Karpas-422 (cell line): Measurements from ENCODE around the gene RAB27B. TPM values are rescaled to one million over a fixed set of nuclear protein-coding genes. Genes with fewer than 3 reads are reported as not detected.

Experiments
- DNase-seq: peaks from one replicate; pipeline ENCODE4 v3.0.0-alpha.2; 2015
- H2AFZ ChIP-seq: fragments of 200-600 bp; sonication (generic); 2 replicates; pipeline ENCODE4 v1.6.1; 2014; ENCODE audit warnings: antibody characterized with exemption, low read length, mixed read lengths
- H3K27ac ChIP-seq: fragments of 200-600 bp; sonication (generic); 2 replicates; pipeline ENCODE4 v1.5.1; 2014; ENCODE audit warnings: mild to moderate bottlenecking, low read length, moderate library complexity
- H3K27me3 ChIP-seq: fragments of 200-600 bp; sonication (generic); 2 replicates; pipeline ENCODE4 v1.6.1; 2014; ENCODE audit warnings: low read length, mixed read lengths
- H3K36me3 ChIP-seq: fragments of 200-600 bp; sonication (generic); 2 replicates; pipeline ENCODE4 v1.6.1; 2014; ENCODE audit warnings: low read length, mixed read lengths; ENCODE audit not compliant: insufficient read depth
- H3K4me1 ChIP-seq: fragments of 200-600 bp; sonication (generic); 2 replicates; pipeline ENCODE4 v1.6.1; 2014; ENCODE audit warnings: mild to moderate bottlenecking, low read length, mixed read lengths
- H3K4me2 ChIP-seq: fragments of 200-600 bp; sonication (generic); 2 replicates; pipeline ENCODE4 v1.6.1; 2014; ENCODE audit warnings: low read length, low read depth, mild to moderate bottlenecking; ENCODE audit not compliant: poor library complexity, severe bottlenecking
- H3K4me3 ChIP-seq: fragments of 200-600 bp; sonication (generic); 2 replicates; pipeline ENCODE4 v1.5.1; 2014; ENCODE audit warnings: mild to moderate bottlenecking, antibody characterized with exemption, low read length, mixed read lengths
- H3K79me2 ChIP-seq: fragments of 200-600 bp; sonication (generic); 2 replicates; pipeline ENCODE4 v1.6.1; 2014; ENCODE audit warnings: mild to moderate bottlenecking, low read length, mixed read lengths
- H3K9ac ChIP-seq: fragments of 200-600 bp; sonication (generic); 2 replicates; pipeline ENCODE4 v1.6.0; 2014; ENCODE audit warnings: low read length
- H3K9me2 ChIP-seq: fragments of 200-600 bp; sonication (generic), shearing (Covaris generic); replicated peaks from 2 replicates; pipeline ENCODE4 v1.6.0; 2014; ENCODE audit warnings: mild to moderate bottlenecking, low read length, moderate library complexity; ENCODE audit not compliant: insufficient read depth
- H3K9me3 ChIP-seq: fragments of 300-700, 200-600 bp; sonication (generic); 2 replicates; pipeline ENCODE4 v1.6.1; 2014; ENCODE audit warnings: low read length, mixed read lengths
- H4K20me1 ChIP-seq: fragments of 200-600 bp; sonication (generic); 2 replicates; pipeline ENCODE4 v1.6.1; 2014; ENCODE audit warnings: mild to moderate bottlenecking, antibody characterized with exemption, low read length, low read depth; ENCODE audit not compliant: insufficient read depth
- total RNA-seq: library from RNA; depleted of rRNA; stranded (reverse); fragments of >200 nt; shearing (Covaris generic); gene quantifications from 2 replicates; pipeline ENCODE4 v1.2.3, GENCODE V29; 2014; ENCODE audit warnings: low replicate concordance

Gene RAB27B
- total RNA-seq, 1 experiment from 2014 or later = 0.11 TPM

DNA sequence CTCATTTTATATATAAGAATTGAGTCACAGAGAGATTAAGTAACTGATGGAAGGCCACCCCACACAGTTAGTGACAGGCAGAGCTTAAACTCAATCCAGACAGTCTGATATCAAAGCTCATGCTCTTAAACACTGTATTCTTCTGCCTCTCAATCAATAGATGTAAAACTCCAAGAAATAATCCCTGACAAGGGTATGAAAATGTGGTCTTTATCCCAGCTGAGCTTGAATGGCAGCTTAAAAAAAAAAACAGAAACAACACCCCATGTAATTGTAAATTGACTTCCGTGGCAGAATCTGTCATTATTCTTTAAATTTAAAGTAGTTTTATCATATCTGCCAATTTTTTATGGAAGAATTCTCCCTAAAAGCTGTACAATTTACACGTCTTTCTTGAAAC is 60.1 kb downstream of the RAB27B start:
- no peak overlapping the region for H3K27ac ChIP-seq
- H2AFZ ChIP-seq = no peak overlapping the region
- H3K9me2 ChIP-seq = no peaks in the 10 kb centered on the region
- no peak overlapping the region for H3K9ac ChIP-seq
- no peaks in the 10 kb centered on the region for H3K9me3 ChIP-seq
- H3K36me3 ChIP-seq = no peaks in the 10 kb centered on the region
- H4K20me1 ChIP-seq = no peaks in the 10 kb centered on the region
- no peak overlapping the region for H3K4me2 ChIP-seq
- DNase-seq = no peak
- H3K27me3 ChIP-seq = no peaks in the 10 kb centered on the region
- no peaks in the 10 kb centered on the region for H3K79me2 ChIP-seq
- H3K4me1 ChIP-seq = no peaks in the 10 kb centered on the region
- H3K4me3 ChIP-seq = no peak overlapping the region

- Histone ChIP-seq H3K9ac (no peak overlapping the region), H3K36me3 (no peaks in the 10 kb centered on the region), H3K4me2 (no peak overlapping the region), H3K79me2 (no peaks in the 10 kb centered on the region), H3K9me3 (no peaks in the 10 kb centered on the region), H3K27me3 (no peaks in the 10 kb centered on the region), H3K4me3 (no peak overlapping the region), H3K9me2 (no peaks in the 10 kb centered on the region), H3K27ac (no peak overlapping the region), H2AFZ (no peak overlapping the region), H3K4me1 (no peaks in the 10 kb centered on the region), H4K20me1 (no peaks in the 10 kb centered on the region)
- no peak for DNase-seq
Observed at GRCh38 chr18:54888933-54889332, 60.7 kb downstream of the RAB27B start.

GRCh38 chr18:54899500-54899899 is 71.2 kb downstream of the RAB27B start:
- Histone ChIP-seq H3K4me2 (no peak overlapping the region), H3K36me3 (no peaks in the 10 kb centered on the region), H3K79me2 (no peaks in the 10 kb centered on the region), H2AFZ (no peak overlapping the region), H3K27ac (no peak overlapping the region), H3K9me3 (no peaks in the 10 kb centered on the region), H3K9me2 (no peaks in the 10 kb centered on the region), H3K4me1 (no peaks in the 10 kb centered on the region), H3K9ac (no peak overlapping the region), H3K27me3 (no peaks in the 10 kb centered on the region; the same call in 1 of the 2 replicates), H3K4me3 (no peak overlapping the region), H4K20me1 (no peaks in the 10 kb centered on the region)
- DNase-seq = no peak

DNA sequence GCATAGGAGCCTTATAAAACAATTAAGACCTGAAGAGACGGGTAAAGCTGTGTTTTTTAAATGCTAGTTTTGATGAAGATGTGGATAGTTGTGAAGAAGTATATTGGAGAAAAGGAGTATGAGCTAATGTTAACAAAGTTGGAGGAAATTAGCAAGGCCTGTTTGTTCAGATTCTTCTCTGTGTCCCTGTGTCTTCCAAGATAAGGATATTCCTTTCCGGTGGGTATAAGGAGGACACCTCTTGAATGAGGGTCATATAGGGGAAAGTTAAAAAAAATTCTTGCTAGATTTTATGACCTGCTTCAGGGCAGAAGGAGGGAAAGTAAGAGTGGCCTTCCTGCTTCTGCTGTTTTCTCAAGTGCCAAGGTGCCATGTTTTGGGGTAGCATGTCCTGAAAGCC is 72.0 kb downstream of the RAB27B start:
- Histone ChIP-seq H3K9ac (no peak overlapping the region), H3K79me2 (no peaks in the 10 kb centered on the region), H3K4me2 (no peak overlapping the region), H4K20me1 (no peaks in the 10 kb centered on the region), H3K36me3 (no peaks in the 10 kb centered on the region), H3K9me3 (no peaks in the 10 kb centered on the region), H3K4me3 (no peak overlapping the region), H2AFZ (no peak overlapping the region), H3K9me2 (no peaks in the 10 kb centered on the region), H3K27me3 (no peaks in the 10 kb centered on the region; the same call in 1 of the 2 replicates), H3K4me1 (no peaks in the 10 kb centered on the region), H3K27ac (no peak overlapping the region)
- DNase-seq = no peak

- Histone ChIP-seq H2AFZ (no peak overlapping the region), H3K79me2 (no peaks in the 10 kb centered on the region), H3K4me2 (no peak overlapping the region), H3K9ac (no peak overlapping the region), H3K4me1 (no peaks in the 10 kb centered on the region), H3K27ac (no peak overlapping the region), H3K9me3 (no peaks in the 10 kb centered on the region), H3K9me2 (no peaks in the 10 kb centered on the region), H3K27me3 (no peaks in the 10 kb centered on the region), H3K4me3 (no peak overlapping the region), H3K36me3 (no peaks in the 10 kb centered on the region), H4K20me1 (no peaks in the 10 kb centered on the region)
- no peak for DNase-seq
Observed at GRCh38 chr18:54904581-54904980, 76.3 kb downstream of the RAB27B start.

GRCh38 chr18:54905629-54906028 is 77.4 kb downstream of the RAB27B start:
- no peaks in the 10 kb centered on the region for H3K27me3 ChIP-seq
- H3K4me2 ChIP-seq = no peak overlapping the region
- H3K9me3 ChIP-seq = no peaks in the 10 kb centered on the region
- no peak overlapping the region for H3K4me3 ChIP-seq
- H3K9ac ChIP-seq = no peak overlapping the region
- no peaks in the 10 kb centered on the region for H4K20me1 ChIP-seq
- H3K36me3 ChIP-seq = no peaks in the 10 kb centered on the region
- H3K4me1 ChIP-seq = no peaks in the 10 kb centered on the region
- H3K79me2 ChIP-seq = no peaks in the 10 kb centered on the region
- DNase-seq = no peak
- no peaks in the 10 kb centered on the region for H3K9me2 ChIP-seq
- no peak overlapping the region for H2AFZ ChIP-seq
- no peak overlapping the region for H3K27ac ChIP-seq

GRCh38 chr18:54906331-54907185 is 78.3 kb downstream of the RAB27B start:
- no peak overlapping the region for H3K9ac ChIP-seq
- no peaks in the 10 kb centered on the region for H3K4me1 ChIP-seq
- no peaks in the 10 kb centered on the region for H3K79me2 ChIP-seq
- H3K27me3 ChIP-seq = no peaks in the 10 kb centered on the region
- H3K9me2 ChIP-seq = no peaks in the 10 kb centered on the region
- no peaks in the 10 kb centered on the region for H3K9me3 ChIP-seq
- no peak overlapping the region for H2AFZ ChIP-seq
- H3K4me2 ChIP-seq = no peak overlapping the region
- no peak overlapping the region for H3K4me3 ChIP-seq
- no peaks in the 10 kb centered on the region for H3K36me3 ChIP-seq
- no peaks in the 10 kb centered on the region for H4K20me1 ChIP-seq
- H3K27ac ChIP-seq = no peak overlapping the region
- DNase-seq = no peak

DNA sequence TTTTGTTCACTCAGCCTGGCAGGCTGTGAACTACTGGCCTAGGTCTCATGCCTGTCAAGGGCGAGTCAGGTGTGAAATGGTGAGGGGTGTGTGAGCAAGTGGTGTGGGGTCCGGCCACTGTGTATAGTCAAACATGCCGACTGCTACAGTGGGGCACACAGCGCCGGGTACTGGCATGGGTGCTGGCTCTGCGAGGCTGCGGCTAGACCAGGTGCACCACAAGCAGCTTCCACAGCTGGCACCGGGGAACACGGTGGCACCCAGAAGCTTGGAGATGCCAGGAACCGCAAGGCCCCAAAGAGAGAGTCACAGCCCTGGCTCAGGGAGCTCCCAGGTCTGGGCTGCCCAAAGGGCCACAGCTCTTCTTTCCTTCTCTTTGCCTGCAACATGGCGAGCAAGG is 81.3 kb downstream of the RAB27B start:
- Histone ChIP-seq H3K9me2 (no peaks in the 10 kb centered on the region), H4K20me1 (no peaks in the 10 kb centered on the region), H3K36me3 (no peaks in the 10 kb centered on the region), H3K79me2 (no peaks in the 10 kb centered on the region), H3K4me1 (no peaks in the 10 kb centered on the region), H3K27ac (no peak overlapping the region), H2AFZ (no peak overlapping the region), H3K4me3 (no peak overlapping the region), H3K27me3 (no peaks in the 10 kb centered on the region), H3K9me3 (no peaks in the 10 kb centered on the region), H3K9ac (no peak overlapping the region), H3K4me2 (no peak overlapping the region)
- DNase-seq = no peak
